Stimulated activated CD8-positive, alpha-beta memory T cell treated with anti-CD3 and anti-CD28 coated beads, Interleukin-7, amount 100 ng/mL, for 48 hours (primary cell): ENCODE data around the gene MMP24OS.

Experiments
- DNase-seq, 2 donors: peaks; one replicate each; pipeline ENCODE4 v3.0.0-alpha.2; 2020; ENCODE audit warnings: low read depth in 1 of 2; ENCODE audit errors: extremely low read depth in 1 of 2

MMP24OS gene

DNA sequence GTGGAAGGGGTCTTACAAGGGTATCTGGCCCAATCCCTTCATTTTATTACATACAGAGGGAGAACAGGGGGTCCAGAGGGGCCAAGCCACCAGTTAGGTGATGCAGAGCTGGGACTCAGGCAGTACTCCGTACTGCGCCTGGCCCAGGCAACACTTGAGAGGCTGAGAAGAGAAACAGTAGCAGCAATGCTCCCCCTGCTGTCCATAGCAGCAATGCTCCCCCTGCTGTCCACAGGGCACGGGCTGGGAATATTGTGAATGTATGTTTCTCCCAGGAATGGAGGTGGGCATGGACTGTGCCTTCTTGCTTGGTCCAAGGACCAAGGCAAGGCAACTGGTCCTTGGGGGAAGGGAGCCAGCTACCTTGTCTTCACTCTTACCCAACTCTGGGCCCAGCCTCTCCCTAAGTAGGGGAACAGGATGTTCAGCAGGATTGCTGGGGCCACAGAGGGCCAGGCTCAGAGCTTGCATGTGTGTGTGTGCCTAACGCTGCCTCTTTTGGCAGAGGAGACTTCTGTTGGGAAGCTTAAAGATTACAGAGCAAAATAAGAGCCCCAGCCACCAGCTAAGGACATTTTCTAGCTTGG lies 29.1 kb upstream of the MMP24OS start:
- DNase-seq: no peak

DNA sequence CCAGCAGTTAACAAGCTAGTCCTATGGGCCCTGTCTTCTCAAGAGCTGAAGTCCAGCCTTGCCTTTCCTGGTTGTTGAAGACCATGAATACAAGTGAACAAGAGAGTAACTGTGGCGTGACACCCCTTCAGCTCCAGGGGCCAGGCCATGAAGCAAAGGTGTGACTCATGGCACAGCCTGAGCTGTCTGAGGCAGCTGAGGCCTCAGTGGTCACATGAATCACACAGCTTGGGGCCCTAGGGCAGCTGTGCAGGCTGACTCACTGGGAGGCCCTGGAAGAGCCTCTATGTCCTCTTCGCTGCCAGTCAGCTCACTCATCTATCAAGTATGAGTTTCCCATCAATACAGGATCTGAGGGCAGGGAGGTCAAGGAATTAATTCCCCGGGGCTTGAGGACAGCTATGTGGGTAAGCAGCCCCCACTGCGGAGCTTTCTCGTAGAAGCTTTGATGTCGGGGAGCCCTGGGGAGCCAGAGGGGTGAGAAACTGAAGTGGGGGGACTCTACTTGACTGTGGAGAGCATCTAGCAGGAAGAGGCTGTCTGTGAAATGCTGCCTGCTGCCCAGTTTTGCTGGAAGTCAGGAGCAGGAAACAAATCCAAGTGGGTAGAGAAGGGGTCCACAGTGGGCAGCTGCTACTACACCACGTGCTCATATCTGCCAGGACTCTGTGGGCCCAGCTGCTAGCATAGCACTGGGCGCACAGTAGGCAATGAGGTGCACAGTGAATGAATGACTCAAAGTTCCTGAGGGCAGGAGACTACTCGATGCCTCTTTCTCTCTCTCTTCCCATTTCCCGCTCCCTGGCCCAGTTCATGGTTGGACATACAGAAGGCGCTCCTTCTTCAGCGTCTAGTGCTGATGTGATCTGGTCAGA lies 28.0 kb upstream of the MMP24OS start:
- DNase-seq: peak; percentile 69 to 91

GRCh38 chr20:35304956-35305355 lies 27.0 kb upstream of the MMP24OS start:
- no peak for DNase-seq

DNA sequence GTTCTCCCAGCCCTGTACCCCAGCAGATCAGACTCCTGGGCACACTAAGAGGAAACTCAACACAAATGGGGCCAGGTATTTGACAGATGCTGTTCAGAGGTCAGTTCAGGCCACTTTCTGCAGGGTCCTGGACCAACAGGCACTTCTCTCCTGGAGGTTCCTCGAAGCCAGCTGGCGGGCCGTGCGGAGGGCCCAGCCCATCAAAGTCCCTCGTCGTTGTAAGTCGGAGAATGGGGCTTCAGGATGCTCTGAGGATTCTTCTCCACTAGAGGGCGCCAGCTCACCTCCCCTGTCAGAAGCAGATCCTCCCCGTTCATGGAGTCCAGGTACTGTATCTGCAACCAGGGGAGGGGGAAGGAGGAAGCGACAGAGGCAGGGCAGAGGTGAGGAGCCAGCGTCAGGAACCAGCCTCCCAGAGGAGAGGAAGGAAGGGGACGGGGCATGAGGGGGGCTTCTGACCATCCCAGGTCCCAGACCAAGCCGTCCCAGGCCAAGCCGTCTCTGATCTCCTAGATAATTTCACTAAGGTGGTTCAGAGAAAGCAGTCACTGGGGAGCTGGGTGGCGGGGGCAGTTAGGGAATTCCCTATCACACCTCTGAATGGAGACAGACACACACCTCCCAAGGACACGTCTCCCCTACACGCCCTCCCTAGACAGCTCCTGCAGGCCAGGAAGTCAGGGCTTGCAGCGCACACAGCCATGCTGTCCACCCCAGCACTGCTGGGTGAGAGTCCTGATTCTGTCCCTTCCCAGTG lies 26.0 kb upstream of the MMP24OS start:
- DNase-seq: peak; percentile 61 to 78

GRCh38 chr20:35303382-35303734 lies 25.4 kb upstream of the MMP24OS start:
- no peak for DNase-seq

GRCh38 chr20:35302421-35303335 lies 24.8 kb upstream of the MMP24OS start:
- no peak for DNase-seq

- no peak for DNase-seq
Measured at GRCh38 chr20:35301426-35301825, 23.5 kb upstream of the MMP24OS start.

DNA sequence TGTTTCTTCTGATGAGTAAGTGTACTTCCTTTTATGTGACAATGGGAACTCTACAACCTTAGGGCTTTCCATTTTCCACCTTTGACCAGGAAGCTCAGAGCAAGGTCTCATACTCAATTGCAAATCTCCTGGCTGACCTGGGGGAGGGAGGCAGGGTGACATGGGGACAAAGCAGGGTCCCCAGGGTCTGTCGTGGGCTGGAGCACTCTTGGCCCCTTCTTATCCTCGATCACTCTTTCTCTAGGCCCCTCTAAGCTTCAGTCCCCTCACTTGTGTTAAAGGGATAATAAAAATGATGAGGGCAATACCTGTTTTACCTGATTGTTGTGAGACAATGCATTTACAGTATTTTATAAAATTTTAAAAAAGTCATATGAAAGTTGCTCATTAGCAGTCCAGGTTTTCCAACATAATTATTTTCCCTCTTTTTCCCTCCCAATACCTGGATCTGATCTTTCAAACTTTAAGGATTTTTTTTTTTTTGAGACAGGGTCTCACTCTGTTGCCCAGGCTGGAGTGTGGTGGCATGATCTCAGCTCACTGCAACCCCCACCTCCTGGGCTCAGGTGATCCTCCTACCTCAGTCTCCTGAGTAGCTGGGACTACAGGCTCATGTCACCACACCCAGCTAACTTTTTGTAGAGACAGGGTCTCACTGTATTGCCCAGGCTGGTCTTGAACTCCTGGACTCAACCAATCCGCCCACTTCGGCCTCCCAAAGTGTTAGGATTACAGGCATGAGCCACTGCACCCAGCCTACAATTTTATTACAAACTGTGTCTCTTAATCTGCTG lies 22.7 kb upstream of the MMP24OS start:
- no peak for DNase-seq

DNA sequence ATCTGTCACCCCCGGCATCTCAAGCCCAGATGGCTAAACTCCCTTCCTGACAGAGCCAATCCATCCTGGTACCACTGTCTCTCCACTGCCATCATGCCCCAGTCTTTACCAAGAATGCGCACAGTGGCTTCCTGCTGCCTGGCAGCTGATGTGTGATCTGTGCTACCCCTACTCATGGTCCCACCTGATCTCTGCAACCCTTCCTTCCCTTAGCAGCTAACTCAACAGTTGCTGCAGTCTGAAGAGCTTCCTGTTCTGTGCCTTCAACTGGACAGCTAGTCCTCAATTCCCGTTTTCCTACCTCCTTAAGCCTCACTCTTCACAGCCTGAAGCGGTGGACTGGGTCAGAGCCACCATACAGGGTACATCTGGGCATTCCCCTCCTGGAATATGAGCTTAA lies 21.9 kb upstream of the MMP24OS start:
- no peak for DNase-seq

GRCh38 chr20:35298264-35298663 lies 20.3 kb upstream of the MMP24OS start:
- DNase-seq: no peak

- no peak for DNase-seq
Measured at GRCh38 chr20:35297740-35298139, 19.8 kb upstream of the MMP24OS start.

- DNase-seq: no peak
Measured at GRCh38 chr20:35297155-35297554, 19.2 kb upstream of the MMP24OS start.

- DNase-seq: no peak
Measured at GRCh38 chr20:35296101-35296554, 18.2 kb upstream of the MMP24OS start.

GRCh38 chr20:35295674-35296073 lies 17.8 kb upstream of the MMP24OS start:
- DNase-seq: no peak

DNA sequence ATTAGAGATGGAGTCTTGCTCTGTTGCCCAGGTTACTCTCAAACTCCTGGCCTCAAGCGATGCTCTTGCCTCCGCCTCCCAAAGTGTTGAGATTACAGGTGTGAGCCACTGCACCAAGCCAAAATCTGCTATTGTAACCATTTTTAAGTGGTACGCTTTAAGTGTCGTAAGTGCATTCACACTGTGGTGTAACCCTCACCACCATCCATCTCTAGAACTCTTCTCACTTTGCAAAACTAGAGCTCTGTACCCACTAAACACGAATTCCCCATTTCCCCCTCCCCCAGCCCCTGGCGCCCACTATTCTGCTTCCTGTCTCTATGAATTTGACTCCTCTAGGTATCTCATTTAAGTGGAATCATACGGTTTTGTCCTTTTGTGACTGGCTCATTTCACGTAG lies 17.1 kb upstream of the MMP24OS start:
- DNase-seq: no peak

- DNase-seq: no peak
Measured at GRCh38 chr20:35294293-35294685, 16.4 kb upstream of the MMP24OS start.

DNA sequence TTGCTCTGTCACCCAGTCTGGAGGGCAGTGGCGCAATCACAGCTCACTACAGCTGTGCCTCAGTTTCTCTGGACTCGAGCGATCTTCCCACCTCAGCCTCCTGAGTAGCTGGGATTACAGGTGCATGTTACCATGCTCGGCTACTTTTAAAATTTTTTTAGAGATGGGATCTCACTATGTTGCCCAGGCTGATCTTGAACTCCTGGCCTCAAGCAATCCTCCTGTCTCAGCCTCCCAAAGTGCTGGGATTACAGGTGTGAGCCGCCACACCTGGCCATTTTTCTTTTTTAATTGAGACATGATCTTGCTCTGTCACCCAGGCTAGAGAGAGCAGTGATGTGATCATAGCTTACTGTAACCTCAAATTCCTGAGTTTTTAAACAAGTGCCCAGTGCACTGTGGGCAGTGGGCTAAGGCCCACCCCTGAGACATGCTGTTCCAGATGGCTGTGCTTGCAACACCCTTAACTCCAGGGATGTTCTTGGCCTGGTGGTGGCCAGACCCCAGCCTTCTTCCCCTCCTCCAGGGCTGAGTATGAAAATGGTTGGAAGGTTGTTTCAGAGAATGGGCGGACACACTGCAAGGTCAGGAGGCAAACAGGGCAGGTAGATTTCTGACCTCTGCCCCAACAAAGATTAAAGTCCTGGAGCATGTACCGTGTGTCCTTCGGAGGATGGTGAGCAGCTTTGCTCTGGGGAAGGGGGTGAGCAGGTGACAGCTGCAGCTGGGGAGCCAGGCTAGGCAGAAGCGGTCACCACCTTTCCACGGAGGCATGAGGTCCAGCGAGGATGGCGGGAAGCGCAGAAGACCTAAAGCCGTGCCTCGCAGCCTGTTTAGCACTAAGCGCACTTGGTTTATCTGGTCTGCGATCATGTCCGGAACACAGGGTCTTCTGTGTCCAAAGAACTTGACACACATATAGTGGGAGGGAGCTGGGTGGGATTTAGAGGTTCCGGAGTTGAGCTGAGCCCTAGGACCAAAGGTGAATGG lies 15.7 kb upstream of the MMP24OS start:
- DNase-seq: no peak

GRCh38 chr20:35292504-35293285 lies 14.8 kb upstream of the MMP24OS start:
- DNase-seq: no peak
